COLO668 (cell line): ENCODE measurements around the gene RDH13.
"Not testable (repeated sequence)": the region's sequence is repeated elsewhere in the genome, so short reads cannot be mapped to it uniquely, and the experiment has no call there.

Experiments used
- DNase-seq: peaks from one replicate; lab custom pipeline; 2025; ENCODE audit not compliant: unreplicated experiment; lab: John Stamatoyannopoulos, UW

RDH13 gene

GRCh38 chr19:55046975-55047622 is 15.8 kb downstream of the RDH13 start:
- no peak for DNase-seq

GRCh38 chr19:55044771-55045716 is 17.9 kb downstream of the RDH13 start:
- no peak for DNase-seq

GRCh38 chr19:55044286-55044685 is 18.7 kb downstream of the RDH13 start:
- no peak for DNase-seq

- no peak for DNase-seq
Observed at GRCh38 chr19:55042688-55043087, 20.3 kb downstream of the RDH13 start.

- no peak for DNase-seq
Observed at GRCh38 chr19:55042344-55042678, 20.6 kb downstream of the RDH13 start.

GRCh38 chr19:55041627-55042343 is 21.2 kb downstream of the RDH13 start:
- DNase-seq = no peak

GRCh38 chr19:55041244-55041626 is 21.7 kb downstream of the RDH13 start:
- no peak for DNase-seq

GRCh38 chr19:55040654-55041053 is 22.3 kb downstream of the RDH13 start:
- not testable (repeated sequence) for DNase-seq

GRCh38 chr19:55037603-55038002 is 25.3 kb downstream of the RDH13 start:
- DNase-seq = not testable (repeated sequence)

- no peak for DNase-seq
Observed at GRCh38 chr19:55036058-55036457, 26.9 kb downstream of the RDH13 start.

GRCh38 chr19:55034751-55035150 is 28.2 kb downstream of the RDH13 start:
- DNase-seq = no peak

GRCh38 chr19:55032976-55033643 is 29.8 kb downstream of the RDH13 start:
- DNase-seq = not testable (repeated sequence)

- no peak for DNase-seq
Observed at GRCh38 chr19:55032170-55032800, 30.7 kb downstream of the RDH13 start.

- DNase-seq = no peak
Observed at GRCh38 chr19:55031178-55031577, 31.8 kb downstream of the RDH13 start.

GRCh38 chr19:55028757-55029156 is 34.2 kb downstream of the RDH13 start:
- no peak for DNase-seq

- DNase-seq = no peak
Observed at GRCh38 chr19:55027472-55028337, 35.2 kb downstream of the RDH13 start.

GRCh38 chr19:55027140-55027471 is 35.8 kb downstream of the RDH13 start:
- DNase-seq = not testable (repeated sequence)

- DNase-seq = no peak
Observed at GRCh38 chr19:55024111-55024510, 38.8 kb downstream of the RDH13 start.

- not testable (repeated sequence) for DNase-seq
Observed at GRCh38 chr19:55020351-55020750, 42.6 kb downstream of the RDH13 start.

GRCh38 chr19:55018633-55019032 is 44.3 kb downstream of the RDH13 start:
- DNase-seq = no peak
